Renal cortex interstitium (tissue), 11 donors: ENCODE data around the gene DAP. TPM values are rescaled to one million over a fixed set of nuclear protein-coding genes. Genes with fewer than 3 reads are reported as not detected.
"Not testable (repeated sequence)": the region's sequence is repeated elsewhere in the genome, so short reads cannot be mapped to it uniquely, and the experiment has no call there.

Experiments
- DNase-seq, 11 donors: peaks; one replicate each; pipeline ENCODE4 v3.0.0-alpha.2; 2013; ENCODE audit warnings: low read depth in 9 of 11, low spot score in 4 of 11; ENCODE audit errors: extremely low read depth in 1 of 11
- polyA plus RNA-seq, 3 donors: library from polyadenylated mRNA; unstranded; fragments of 120-200 nt; gene quantifications; one replicate each; pipeline ENCODE4 v1.2.1, GENCODE V29; 2013; ENCODE audit not compliant: insufficient read length in 3 of 3

The DAP gene
- polyA plus RNA-seq, 3 donors, result 115 to 126 (median 116) TPM

GRCh38 chr5:10632110-10632761, 128.8 kb downstream of the DAP start:
- no peak for DNase-seq

- DNase-seq, result no peak
Measured at GRCh38 chr5:10631316-10631996, 129.6 kb downstream of the DAP start.

GRCh38 chr5:10630744-10631143, 130.3 kb downstream of the DAP start:
- not testable (repeated sequence) for DNase-seq

GRCh38 chr5:10630126-10630525, 130.9 kb downstream of the DAP start:
- DNase-seq, result no peak

GRCh38 chr5:10629682-10630081, 131.4 kb downstream of the DAP start:
- DNase-seq, result no peak

Other genes with a start within 250 kb of the DAP start
- 1 to 10 TPM; 1.9 to 2.0 (median 2.0) TPM for gene ANKRD33B, start 197.2 kb downstream of the DAP start, polyA plus RNA-seq